ENCODE measurements around the gene LRRC46.

The LRRC46 gene

GRCh38 chr17:47850692-47851573 is 19.5 kb downstream of the LRRC46 start, which contains the start of gene SP6:
Gene SP6, minus strand, starts transcription at chr17:47851163. Its CDS starts 2,734 bp downstream, at chr17:47848429.
- DNase-seq (ENCODE audit: low read depth), result peak; percentile 38

DNA sequence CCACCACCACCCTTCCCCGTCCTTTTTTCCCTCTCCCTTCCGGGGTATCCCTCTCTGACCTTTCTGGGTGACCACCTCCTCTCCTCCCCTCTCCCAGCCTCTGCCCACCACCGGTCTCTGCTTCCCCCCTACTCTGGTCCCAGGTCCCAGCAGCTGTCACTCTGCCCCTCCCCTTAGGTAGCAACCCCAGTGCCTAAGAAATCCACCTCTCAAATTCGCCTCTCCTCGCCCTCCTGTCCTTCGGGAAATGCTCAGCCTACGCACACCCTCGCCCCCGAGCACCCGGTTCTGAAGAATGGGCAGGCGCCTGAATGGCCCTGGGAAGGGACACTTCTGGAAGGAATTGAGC is 20.3 kb downstream of the LRRC46 start:
- DNase-seq (ENCODE audit: low read depth), result no peak

- no peak for DNase-seq (ENCODE audit: low read depth)
Measured at GRCh38 chr17:47852113-47852949, 20.9 kb downstream of the LRRC46 start.

GRCh38 chr17:47853616-47854015 is 22.1 kb downstream of the LRRC46 start:
- no peak for DNase-seq (ENCODE audit: low read depth)

DNA sequence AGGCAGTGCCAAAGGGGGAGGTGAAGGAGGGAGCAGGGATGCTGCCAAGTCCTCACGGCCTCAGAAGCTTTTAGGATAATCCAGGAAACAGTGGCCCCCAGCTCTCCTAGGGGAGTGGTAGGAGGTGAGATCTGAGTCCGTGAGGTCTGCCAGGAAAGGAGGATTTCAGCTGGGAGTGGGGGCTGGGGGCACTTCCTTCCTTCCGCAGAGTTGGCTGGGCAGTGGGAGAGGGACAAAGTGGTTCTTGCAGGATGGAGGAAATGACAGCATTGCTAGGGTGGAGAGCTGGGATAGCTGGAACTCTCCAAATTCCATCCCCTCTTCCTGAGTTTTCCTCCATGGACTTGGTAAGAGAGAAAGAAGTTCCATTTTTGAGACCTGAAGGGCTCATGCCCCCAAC is 24.3 kb downstream of the LRRC46 start:
- DNase-seq (ENCODE audit: low read depth), result no peak

DNA sequence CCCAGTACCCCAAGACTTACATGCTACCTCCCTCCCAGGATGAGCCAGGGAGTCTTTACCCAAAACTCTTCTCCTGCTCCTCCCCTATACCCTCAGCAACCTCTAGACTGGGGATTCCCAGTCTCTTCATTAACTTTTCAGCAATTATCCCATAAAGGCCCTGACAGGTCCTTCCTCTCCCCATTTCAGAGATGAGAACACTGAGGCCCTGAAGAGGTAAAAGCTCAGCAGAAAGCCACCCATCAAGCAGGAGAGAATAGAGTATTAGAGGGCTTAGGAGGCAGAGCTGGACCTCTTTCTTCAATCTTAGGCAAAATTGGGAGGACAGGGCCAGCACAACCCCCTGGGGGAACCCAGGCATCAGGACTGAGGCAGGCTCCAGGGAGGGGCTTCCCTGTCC is 25.4 kb downstream of the LRRC46 start:
- no peak for DNase-seq (ENCODE audit: low read depth)

GRCh38 chr17:47857551-47858455 is 26.3 kb downstream of the LRRC46 start:
- no peak for DNase-seq (ENCODE audit: low read depth)

GRCh38 chr17:47860386-47860785 is 28.9 kb downstream of the LRRC46 start:
- no peak for DNase-seq (ENCODE audit: low read depth)

DNA sequence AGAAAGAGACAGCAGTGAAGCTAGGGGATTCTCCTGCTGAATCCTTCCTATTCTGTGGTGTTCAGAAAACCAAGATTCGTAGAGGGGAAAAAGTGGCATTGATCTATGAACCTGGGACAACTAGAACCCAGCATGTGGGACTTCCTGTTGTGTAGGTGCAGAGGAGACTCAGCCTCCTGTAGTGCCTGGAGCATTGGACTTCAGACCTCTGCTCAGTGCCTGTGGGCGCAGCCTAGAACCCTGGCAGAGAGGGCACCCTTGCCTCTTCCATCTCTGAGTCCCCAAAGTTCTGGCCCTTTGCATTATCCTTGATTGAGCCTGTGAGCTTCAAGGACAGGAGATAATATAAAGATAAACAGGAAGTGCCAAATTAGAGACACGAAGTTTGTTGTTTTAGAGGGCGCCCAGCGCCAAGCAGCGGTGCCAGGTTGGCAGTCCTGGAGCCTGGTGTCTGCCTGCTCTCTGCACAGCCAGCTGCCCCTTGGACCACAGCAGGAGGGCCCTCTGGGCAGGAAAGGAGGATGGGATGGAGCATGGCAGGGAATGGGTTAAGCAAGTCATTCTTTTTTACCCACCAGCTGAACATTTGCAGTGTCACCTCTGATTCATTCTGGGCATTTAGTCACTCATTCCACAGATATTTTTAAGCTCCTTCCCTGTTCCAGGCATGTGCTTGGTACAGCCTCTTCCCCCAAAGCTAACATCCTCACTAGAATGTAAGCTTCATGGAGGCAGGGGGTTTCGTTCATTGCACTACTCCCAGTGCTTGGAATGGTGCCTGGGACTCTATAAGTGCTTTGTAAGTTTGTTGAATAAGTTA is 31.4 kb downstream of the LRRC46 start:
- DNase-seq (ENCODE audit: low read depth), result no peak

GRCh38 chr17:47864791-47865216 is 33.3 kb downstream of the LRRC46 start:
- no peak for DNase-seq (ENCODE audit: low read depth)

DNA sequence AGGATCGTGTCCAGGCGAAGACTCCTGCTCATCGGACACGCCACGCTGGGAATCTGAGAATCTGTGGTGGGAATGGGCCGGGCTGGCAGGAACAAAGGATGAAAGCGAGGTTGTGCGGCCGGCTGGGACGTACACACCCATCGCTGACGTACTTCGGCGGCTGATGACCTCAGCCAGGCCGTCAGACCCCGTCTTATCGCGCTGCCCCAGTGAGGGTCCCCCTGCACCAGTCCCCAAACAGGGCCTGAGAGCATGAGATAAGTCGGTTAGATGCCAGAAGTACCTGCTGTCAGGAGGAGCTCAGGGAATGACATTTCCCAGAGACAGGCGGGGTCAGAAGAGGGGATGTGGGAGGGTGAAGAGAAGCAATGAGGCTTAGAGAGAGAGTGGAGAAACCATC is 35.5 kb downstream of the LRRC46 start:
- no peak for DNase-seq (ENCODE audit: low read depth)

DNA sequence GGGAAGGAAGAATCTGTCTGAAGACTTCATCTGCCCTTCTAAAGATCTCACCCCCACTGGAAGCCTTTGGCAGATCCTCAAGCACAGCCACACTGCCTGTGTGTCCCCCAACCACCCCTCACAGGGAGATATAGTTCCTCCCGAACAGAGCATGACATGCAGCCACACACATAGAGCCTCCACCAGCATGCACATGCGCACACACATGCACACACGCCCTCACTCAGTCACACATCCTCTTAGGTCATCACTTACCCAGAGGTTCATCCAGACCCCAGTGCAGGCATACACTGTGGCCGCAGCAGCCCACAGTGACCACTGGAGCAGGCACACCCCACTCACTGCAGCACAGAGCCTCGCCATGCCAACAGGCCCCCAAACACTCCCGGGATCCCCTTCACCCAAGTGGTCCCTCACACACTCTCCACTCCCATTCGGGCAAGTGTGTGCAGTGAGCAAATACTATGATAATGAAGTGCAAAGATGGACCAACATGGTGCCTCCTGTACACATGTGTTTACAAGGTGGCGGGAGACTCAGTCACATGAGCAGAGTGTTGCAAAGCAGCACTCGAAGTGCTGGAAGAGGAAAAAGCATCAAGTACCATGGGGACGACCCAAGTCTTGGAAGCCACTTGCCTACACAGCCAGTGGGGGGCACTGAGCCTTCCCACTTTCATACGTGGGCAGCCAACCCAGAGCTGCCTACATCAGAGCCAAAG is 36.5 kb downstream of the LRRC46 start:
- no peak for DNase-seq (ENCODE audit: low read depth)

DNA sequence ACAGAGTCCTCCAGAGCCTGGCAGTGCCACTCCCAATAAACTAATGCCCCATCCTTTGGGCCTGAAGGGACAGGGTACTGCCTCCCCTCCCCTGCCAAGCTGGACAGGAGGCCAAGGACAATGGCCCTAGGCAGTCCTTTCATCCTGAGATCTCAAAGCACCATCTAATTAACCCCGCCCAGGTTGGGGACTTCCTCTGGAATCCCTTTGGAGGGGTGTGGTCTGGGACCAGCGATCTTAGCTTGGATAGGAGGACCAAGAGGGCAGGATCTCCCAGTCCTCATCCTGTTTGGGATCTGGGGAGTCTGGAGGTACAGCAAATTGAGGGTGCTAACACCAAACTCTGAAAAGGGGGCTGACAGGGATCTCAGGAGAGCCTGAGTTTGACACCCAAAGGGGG is 37.6 kb downstream of the LRRC46 start:
- no peak for DNase-seq (ENCODE audit: low read depth)

GRCh38 chr17:47870056-47870455 is 38.6 kb downstream of the LRRC46 start:
- DNase-seq (ENCODE audit: low read depth), result no peak

DNA sequence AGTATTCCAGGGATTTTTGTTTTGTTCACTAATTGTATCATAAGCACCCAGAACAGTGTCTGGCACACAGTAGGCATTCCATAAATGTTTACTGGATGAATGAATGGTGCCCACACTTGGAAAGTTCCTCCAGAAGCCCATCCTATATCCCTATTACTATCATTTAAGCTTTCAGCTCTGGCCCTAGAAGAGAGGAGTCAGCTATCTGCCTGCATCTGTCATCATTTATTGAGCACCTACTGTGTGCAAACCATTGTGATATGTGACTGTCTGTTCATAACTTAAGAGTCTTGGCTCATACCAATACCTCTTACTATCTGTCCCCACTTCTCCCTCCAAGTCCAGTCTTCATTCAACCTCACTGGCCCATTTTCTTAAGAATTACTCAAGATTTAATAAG is 39.6 kb downstream of the LRRC46 start:
- DNase-seq (ENCODE audit: low read depth), result no peak

- DNase-seq (ENCODE audit: low read depth), result no peak
Measured at GRCh38 chr17:47872019-47872650, 40.7 kb downstream of the LRRC46 start.

DNA sequence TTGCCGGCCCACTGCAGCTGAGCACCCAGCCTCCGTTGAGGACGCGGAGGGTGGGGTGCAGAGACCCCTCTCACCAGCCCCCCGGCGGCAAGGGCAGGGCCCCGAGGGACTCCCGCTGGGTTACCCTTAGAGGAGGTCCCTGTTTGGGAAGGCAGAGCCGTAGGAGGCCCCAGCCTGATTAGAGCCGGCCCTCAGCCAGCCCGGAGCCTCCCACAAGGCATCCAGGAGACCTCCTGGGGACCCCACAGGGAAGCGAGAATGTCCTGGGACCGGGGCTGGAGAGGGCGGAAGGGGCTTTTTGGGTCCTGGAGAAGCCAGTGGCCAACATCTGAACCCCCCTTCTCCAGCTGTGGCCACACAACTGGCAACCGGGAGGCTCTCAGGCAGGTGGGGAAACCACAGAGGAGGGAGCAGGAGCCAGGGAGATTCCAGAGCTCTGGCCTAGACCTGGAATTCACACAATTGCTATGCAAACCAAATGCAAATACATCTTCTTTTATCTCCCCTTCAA is 41.2 kb downstream of the LRRC46 start:
- no peak for DNase-seq (ENCODE audit: low read depth)

GRCh38 chr17:47873200-47874090 is 42.0 kb downstream of the LRRC46 start:
- no peak for DNase-seq (ENCODE audit: low read depth)

Data from T follicular helper cell (primary cell).